ENCODE data around the gene ZNF76.
"Not testable (repeated sequence)": the region's sequence is repeated elsewhere in the genome, so short reads cannot be mapped to it uniquely, and the experiment has no call there.

The ZNF76 gene

GRCh38 chr6:35300848-35301247 lies 41.3 kb downstream of the ZNF76 start:
- DNase-seq (ENCODE audit: low read depth) = no peak

- no peak for DNase-seq (ENCODE audit: low read depth)
Observed at GRCh38 chr6:35302604-35303241, 43.2 kb downstream of the ZNF76 start.

GRCh38 chr6:35304299-35304698 lies 44.8 kb downstream of the ZNF76 start:
- no peak for DNase-seq (ENCODE audit: low read depth)

GRCh38 chr6:35305117-35305516 lies 45.6 kb downstream of the ZNF76 start:
- no peak for DNase-seq (ENCODE audit: low read depth)

- DNase-seq (ENCODE audit: low read depth) = not testable (repeated sequence)
Observed at GRCh38 chr6:35307138-35307537, 47.6 kb downstream of the ZNF76 start.

GRCh38 chr6:35308543-35308942 lies 49.0 kb downstream of the ZNF76 start:
- not testable (repeated sequence) for DNase-seq (ENCODE audit: low read depth)

GRCh38 chr6:35309611-35310264 lies 50.2 kb downstream of the ZNF76 start:
- DNase-seq (ENCODE audit: low read depth) = no peak

GRCh38 chr6:35310265-35310831 lies 50.8 kb downstream of the ZNF76 start:
- no peak for DNase-seq (ENCODE audit: low read depth)

- DNase-seq (ENCODE audit: low read depth) = no peak
Observed at GRCh38 chr6:35311390-35312075, 52.0 kb downstream of the ZNF76 start.

GRCh38 chr6:35312076-35312800 lies 52.7 kb downstream of the ZNF76 start:
- DNase-seq (ENCODE audit: low read depth) = no peak

- DNase-seq (ENCODE audit: low read depth) = no peak
Observed at GRCh38 chr6:35312807-35313206, 53.3 kb downstream of the ZNF76 start.

- no peak for DNase-seq (ENCODE audit: low read depth)
Observed at GRCh38 chr6:35317483-35318195, 58.1 kb downstream of the ZNF76 start.

GRCh38 chr6:35318196-35319171 lies 58.9 kb downstream of the ZNF76 start:
- DNase-seq (ENCODE audit: low read depth) = peak; percentile 46

- DNase-seq (ENCODE audit: low read depth) = no peak
Observed at GRCh38 chr6:35319346-35320030, 60.0 kb downstream of the ZNF76 start.

GRCh38 chr6:35320031-35320410 lies 60.5 kb downstream of the ZNF76 start:
- no peak for DNase-seq (ENCODE audit: low read depth)

GRCh38 chr6:35321091-35321490 lies 61.6 kb downstream of the ZNF76 start:
- DNase-seq (ENCODE audit: low read depth) = no peak

- DNase-seq (ENCODE audit: low read depth) = peak; percentile 17
Observed at GRCh38 chr6:35327349-35328027, 68.0 kb downstream of the ZNF76 start.

- DNase-seq (ENCODE audit: low read depth) = no peak
Observed at GRCh38 chr6:35328108-35328723, 68.7 kb downstream of the ZNF76 start.

- DNase-seq (ENCODE audit: low read depth) = not testable (repeated sequence)
Observed at GRCh38 chr6:35328965-35329364, 69.4 kb downstream of the ZNF76 start.
